Measurements from ENCODE around the gene HSPA1A.

HSPA1A gene

DNA sequence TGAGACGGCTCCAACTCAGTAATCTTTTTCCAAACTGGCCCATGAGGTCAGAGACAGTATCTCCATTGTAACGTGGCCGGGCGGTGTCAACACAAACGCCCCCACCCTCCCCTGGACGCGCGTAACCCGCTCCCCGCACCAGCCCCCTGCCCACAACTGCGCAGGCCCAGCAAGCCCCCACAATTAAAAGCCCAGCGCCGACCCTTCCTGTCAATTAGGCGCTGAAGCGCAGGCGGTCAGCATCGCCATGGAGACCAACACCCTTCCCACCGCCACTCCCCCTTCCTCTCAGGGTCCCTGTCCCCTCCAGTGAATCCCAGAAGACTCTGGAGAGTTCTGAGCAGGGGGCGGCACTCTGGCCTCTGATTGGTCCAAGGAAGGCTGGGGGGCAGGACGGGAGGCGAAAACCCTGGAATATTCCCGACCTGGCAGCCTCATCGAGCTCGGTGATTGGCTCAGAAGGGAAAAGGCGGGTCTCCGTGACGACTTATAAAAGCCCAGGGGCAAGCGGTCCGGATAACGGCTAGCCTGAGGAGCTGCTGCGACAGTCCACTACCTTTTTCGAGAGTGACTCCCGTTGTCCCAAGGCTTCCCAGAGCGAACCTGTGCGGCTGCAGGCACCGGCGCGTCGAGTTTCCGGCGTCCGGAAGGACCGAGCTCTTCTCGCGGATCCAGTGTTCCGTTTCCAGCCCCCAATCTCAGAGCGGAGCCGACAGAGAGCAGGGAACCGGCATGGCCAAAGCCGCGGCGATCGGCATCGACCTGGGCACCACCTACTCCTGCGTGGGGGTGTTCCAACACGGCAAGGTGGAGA lies at the start of gene HSPA1A, which contains the start of gene HSPA1L:
HSPA1A (plus strand) TSS at position 519 of the 814 bp plus-strand sequence; CDS start at position 733, 214 bp downstream.
HSPA1L (minus strand) TSS at position 259 of the 814 bp plus-strand sequence. CDS start 3,311 bp downstream, outside the sequence.
- peak; percentile 94 for DNase-seq (ENCODE audit: low spot score)
- no peak for FAIRE-seq

DNA sequence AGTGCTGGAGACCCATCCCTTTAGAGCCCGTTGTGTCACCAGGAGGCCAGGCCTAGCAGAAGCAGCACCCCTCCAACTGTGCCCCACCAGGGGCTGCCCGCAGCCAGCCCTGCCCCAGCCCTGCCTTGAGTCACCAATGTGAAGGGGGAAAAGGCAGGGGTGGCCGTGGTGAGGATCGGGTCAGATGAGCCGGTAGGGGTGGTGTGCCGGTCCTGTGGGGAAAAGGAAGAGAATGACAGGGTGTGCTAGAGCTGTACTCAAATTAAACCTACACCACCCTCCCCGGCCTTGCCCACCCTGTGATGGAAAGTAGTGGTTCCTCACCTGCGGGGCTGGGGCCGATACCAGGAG lies 49.8 kb upstream of the HSPA1A start:
- DNase-seq (ENCODE audit: low spot score), result no peak

DNA sequence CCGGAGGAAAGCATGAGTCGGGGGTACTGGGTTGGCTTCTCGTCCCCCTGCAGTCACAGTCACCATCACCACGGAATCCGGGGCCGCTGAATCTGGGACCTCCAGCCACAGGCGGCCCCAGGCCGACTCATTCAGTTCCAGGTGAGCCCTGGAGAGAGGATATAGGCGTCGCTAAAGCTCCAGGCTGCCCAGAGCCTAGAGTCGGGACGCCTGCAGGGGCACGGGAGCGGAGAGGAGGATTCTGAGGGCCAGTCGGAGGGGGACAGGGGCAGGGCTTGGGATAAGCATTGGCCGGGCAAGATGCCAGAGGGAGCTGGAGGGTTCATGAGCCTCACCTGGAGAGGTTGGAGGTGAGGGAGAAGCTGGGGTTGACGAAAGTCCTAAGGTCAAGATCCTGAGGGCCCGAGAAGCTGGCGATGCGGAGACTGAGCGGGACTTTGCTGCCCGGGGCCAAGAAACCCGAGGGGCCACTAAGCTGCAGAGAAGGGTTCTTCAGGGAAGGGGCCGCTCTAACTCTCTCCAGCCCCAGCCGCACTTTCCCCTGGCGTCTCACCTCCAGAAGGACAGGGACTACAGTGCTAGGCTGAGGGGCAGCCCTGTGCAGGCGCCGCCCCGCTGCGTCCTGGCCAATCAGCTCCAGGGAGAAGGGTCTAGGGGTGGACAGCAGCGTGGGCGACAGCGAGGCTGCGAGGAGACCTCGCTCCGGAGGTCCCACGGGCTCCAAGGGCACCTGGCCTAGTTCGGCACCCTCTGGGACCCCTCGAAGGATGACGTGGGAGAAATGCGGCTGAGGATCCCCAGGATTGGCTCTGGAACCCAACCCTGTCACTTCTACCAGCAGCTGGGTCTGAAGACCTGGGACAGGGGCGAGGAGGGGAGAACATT lies 49.2 kb upstream of the HSPA1A start:
- no peak for DNase-seq (ENCODE audit: low spot score)
- no peak for FAIRE-seq

More for the DNA sequence above, 49.8 kb upstream of the HSPA1A start:
- no peak for FAIRE-seq

GRCh38 chr6:31767096-31767645 lies 48.2 kb upstream of the HSPA1A start:
- FAIRE-seq (no peak), DNase-seq (ENCODE audit: low spot score) (no peak)

- no peak for DNase-seq (ENCODE audit: low spot score)
- FAIRE-seq, result no peak
Observed at GRCh38 chr6:31768363-31769257, 46.7 kb upstream of the HSPA1A start.

DNA sequence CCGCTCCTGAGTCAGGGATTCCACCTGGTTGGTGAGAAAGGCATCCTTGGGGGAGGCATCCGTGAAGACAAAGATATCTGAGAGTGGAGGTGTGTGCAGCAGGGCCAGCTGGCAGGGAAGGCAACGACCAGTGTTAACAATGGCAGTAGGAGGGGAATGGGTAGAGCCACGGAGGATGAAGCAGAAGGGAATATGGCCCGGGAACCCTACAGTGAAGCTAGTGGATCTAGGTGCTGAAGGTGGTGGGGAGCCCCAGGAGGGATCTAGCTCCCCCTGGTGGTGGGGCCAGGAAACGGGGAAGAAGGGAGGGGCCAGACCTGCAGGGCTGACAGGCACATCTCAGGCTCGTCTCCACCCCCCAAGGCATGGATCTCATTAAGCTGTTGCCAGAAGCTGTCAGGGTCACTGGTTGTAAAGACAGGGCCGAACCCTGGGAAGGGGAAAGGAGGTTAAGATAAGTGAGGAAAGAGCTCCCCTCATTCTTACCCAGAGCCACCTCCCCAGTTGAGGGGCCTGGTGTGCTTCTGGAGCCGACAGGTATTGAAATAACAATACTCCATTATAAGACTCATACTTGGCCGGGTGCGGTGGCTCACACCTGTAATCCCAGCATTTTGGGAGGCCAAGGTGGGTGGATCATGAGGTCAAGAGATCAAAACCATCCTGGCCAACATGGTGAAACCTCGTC lies 45.5 kb upstream of the HSPA1A start:
- DNase-seq (ENCODE audit: low spot score) (peak; percentile 88), FAIRE-seq (no peak)

DNA sequence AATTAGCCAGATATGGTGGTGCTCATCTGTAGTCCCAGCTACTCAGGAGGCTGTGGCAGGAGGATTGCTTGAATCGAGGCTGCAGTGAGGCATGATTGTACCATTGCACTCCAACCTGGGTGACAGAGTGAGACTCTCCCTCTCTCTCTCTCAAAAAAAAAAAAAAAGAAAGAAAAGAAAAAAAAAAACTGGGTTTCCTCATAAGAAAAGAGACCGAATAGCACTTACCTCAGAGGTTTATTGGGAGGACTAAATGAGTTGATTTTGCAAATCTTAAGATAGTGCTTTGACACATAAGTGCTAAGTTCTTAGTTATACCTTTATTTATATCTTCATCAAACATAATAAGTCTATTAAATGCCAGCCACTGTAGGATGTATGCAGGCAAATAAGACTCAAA lies 44.5 kb upstream of the HSPA1A start:
- no peak for DNase-seq (ENCODE audit: low spot score)
- FAIRE-seq, result no peak

DNA sequence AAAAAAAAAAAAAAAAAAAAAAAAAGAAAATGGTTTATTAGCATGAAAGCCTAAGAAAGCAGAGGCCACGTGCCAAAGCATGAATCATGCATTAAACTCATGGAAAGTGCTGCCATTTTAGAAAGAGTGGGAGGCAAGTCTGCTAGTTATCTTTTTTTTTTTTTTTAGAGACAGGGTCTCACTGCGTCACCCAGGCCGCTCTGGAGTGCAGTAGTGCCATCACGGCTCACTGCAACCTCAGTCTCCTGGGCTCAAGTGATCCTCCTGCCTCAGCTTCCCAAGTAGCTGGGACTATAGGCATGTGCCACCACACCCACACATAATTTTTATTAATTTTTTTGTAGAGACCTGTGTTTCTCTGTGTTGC lies 43.4 kb upstream of the HSPA1A start:
- DNase-seq (ENCODE audit: low spot score), result no peak
- FAIRE-seq, result no peak

GRCh38 chr6:31775184-31775583 lies 40.2 kb upstream of the HSPA1A start:
- no peak for DNase-seq (ENCODE audit: low spot score)
- no peak for FAIRE-seq

DNA sequence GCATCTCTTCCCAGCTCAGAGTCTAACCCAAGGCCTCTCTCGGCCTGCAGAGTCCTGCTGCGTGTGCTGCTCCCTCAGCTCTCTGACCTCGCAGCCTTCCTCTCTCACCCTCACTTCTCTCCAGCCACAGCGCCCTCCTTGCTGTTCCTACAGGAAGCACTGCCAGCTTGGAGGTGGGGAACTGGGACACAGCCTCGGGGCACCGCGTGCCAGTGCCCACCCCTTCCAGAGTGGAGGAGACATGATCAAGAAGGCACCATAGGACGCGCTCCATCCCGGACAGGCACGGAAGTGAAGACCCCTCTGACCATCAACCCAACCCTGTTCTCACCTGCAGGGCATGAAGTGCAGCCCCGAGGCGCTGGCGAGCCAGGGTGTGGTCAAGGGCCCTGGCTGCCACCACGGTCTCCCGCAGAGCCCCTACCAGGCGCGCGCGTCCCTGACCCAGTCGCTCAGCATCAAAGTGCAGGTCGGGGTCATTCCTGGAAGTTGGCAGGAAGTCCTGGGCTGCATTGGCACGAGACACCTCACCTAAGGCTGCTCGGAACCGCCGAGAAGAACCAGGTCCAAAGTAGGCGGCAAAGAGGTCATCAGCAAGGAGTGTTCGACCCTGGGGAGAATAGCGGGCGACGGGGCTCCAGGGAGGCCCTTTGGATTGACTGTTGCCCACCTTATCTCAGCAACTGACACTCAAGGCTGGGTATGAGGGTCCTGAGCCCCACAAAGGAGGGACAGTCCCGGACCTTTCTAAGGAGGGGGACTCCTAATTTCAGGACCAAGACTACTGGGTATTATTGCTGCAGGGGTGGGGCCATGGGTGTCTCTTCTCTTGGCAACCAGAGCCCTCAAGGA lies 39.5 kb upstream of the HSPA1A start:
- no peak for FAIRE-seq
- DNase-seq (ENCODE audit: low spot score), result no peak

GRCh38 chr6:31776485-31776988 lies 38.8 kb upstream of the HSPA1A start:
- no peak for FAIRE-seq

GRCh38 chr6:31776989-31777666 lies 38.2 kb upstream of the HSPA1A start, which contains the start of gene VWA7:
Gene VWA7, minus strand, starts transcription at chr6:31777328. Its CDS starts 549 bp downstream, at chr6:31776779.
- FAIRE-seq (peak; percentile 92), DNase-seq (ENCODE audit: low spot score) (peak; percentile 90)

More at GRCh38 chr6:31776485-31776988, 38.8 kb upstream of the HSPA1A start:
- DNase-seq (ENCODE audit: low spot score), result no peak

GRCh38 chr6:31777667-31778050 lies 37.7 kb upstream of the HSPA1A start:
- no peak for FAIRE-seq
- no peak for DNase-seq (ENCODE audit: low spot score)

GRCh38 chr6:31778193-31778592 lies 37.1 kb upstream of the HSPA1A start:
- DNase-seq (ENCODE audit: low spot score) (no peak), FAIRE-seq (no peak)

DNA sequence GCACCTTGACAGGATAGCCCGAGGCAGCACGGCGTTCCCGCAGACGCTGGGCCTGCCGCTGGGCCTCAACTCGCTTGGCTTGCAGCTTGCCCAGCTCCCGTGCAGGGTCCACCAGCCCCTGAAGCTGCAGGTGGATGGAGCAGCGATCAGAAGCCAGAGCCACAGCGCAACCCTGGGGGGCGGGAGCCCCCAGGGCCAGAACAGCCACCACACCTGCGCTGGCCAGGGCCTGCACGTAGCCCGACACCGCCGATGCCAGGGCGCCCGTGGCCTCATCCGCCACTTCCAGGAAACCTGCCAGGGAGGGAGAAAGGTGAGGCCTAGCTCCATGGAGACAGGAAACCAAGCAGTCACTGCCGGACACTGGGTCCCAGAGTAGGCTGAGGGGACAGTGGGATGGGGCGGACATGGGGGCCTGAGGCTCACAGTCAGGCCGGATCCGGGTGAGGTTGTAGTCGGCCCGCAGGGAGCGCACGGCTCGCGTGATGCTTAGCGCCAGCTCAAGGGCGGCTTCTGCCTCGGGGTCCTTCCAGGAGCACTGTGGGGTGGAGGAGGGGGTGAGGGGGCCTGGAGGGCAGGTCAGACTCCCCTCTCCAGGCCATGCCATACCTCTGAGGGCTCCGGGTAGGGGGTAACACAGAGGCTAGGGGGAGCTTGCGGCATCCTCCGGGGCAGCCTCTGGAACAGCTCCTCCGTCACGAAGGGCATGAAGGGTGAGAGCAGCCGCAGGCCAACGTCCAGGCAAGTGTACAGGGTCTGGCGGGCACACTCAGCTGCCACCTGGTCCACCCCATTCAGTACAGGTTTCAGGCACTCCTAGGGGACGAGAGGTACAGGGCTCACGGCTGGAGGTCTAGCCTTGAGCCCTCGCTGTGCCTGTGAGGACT lies 36.1 kb upstream of the HSPA1A start:
- DNase-seq (ENCODE audit: low spot score) (no peak), FAIRE-seq (no peak)

DNA sequence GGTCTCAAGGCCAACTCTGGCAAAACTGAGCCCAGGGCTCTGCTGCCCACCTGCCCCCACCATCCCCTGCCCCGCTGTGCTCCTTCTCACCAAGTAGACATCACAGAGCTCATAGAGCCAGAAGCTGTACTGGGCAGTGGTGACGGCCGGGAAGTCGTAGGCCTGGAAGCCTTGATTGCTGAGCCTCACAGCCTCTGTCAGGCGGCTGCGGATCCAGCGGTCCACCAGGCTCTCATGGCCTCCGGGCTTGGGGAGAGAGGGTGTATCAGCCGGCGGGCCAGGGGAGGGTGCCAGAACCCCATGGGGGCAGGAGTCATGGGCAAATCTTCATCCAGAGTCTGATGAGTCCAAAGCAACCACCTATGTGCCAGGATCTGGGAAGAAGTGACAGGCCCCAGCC lies 35.4 kb upstream of the HSPA1A start:
- no peak for DNase-seq (ENCODE audit: low spot score)
- FAIRE-seq, result no peak

- DNase-seq (ENCODE audit: low spot score) (no peak), FAIRE-seq (no peak)
Observed at GRCh38 chr6:31780507-31781243, 34.7 kb upstream of the HSPA1A start.
